Activated CD8-positive, alpha-beta memory T cell treated with anti-CD3 and anti-CD28 coated beads, Interleukin-2, amount 10 ng/mL, durations not matched to agents 7 days and 5 days (primary cell): Measurements from ENCODE around the gene FAM222B. TPM values are rescaled to one million over a fixed set of nuclear protein-coding genes. Genes with fewer than 3 reads are reported as not detected.

Source experiments
- ATAC-seq: fragments of 150-1000 bp; cut with Tn5 transposase; one replicate; pipeline ENCODE4 v1.10.0; 2021; ENCODE audit warnings: moderate library complexity
- CTCF ChIA-PET: fragments of 350-600 bp; sonication (Branson Sonifier 250); formaldehyde crosslinking; loops from one replicate; lab custom pipeline; 2021; ENCODE audit warnings: antibody characterized with exemption; lab: Charles Lee
- DNase-seq: peaks from one replicate; pipeline ENCODE4 v3.0.0-alpha.2; 2020
- H3K27ac Mint-ChIP-seq: one replicate; pipeline ENCODE4 v1.8.0; 2021; ENCODE audit warnings: mild to moderate bottlenecking, mixed read lengths
- H3K27me3 Mint-ChIP-seq: one replicate; pipeline ENCODE4 v1.8.0; 2021; ENCODE audit warnings: mixed read lengths
- H3K36me3 Mint-ChIP-seq: one replicate; pipeline ENCODE4 v1.8.0; 2021; ENCODE audit warnings: mild to moderate bottlenecking, mixed read lengths
- H3K4me1 Mint-ChIP-seq: one replicate; pipeline ENCODE4 v1.8.0; 2021; ENCODE audit warnings: mixed read lengths
- H3K4me3 Mint-ChIP-seq: one replicate; pipeline ENCODE4 v1.8.0; 2021; ENCODE audit warnings: mild to moderate bottlenecking, moderate library complexity, mixed read lengths
- H3K9me3 Mint-ChIP-seq: one replicate; pipeline ENCODE4 v1.8.0; 2022; ENCODE audit warnings: low read depth, mixed read lengths
- total RNA-seq, 2 experiments: library from RNA; stranded (reverse); gene quantifications; one replicate each; pipeline ENCODE4 v1.2.3, GENCODE V29; 2021

Gene FAM222B
- total RNA-seq, 2 experiments from 2014 or later = 14.5 to 19.6 TPM

- Mint-ChIP-seq H3K4me3 (no peak overlapping the region), H3K36me3 (peaks cover 11% of the 10 kb centered on the region), H3K27me3 (no peaks in the 10 kb centered on the region), H3K4me1 (peaks cover 24% of the 10 kb centered on the region), H3K27ac (peak overlapping the region; percentile 14), H3K9me3 (no peaks in the 10 kb centered on the region)
- ATAC-seq = no peak
- CTCF ChIA-PET = interaction anchor here (1.0 to 4.9 kb wide), 6 partner anchors 10 to 191 kb away, joined by 3 to 44 read pairs (median 4); no protein-coding TSS in a partner anchor
- no peak for DNase-seq
Measured at GRCh38 chr17:28774206-28774605, 68.4 kb downstream of the FAM222B start.

GRCh38 chr17:28773736-28774135 is 68.9 kb downstream of the FAM222B start:
- no peaks in the 10 kb centered on the region for H3K9me3 Mint-ChIP-seq
- H3K4me1 Mint-ChIP-seq = peaks cover 20% of the 10 kb centered on the region
- no peak overlapping the region for H3K27ac Mint-ChIP-seq
- H3K27me3 Mint-ChIP-seq = no peaks in the 10 kb centered on the region
- H3K4me3 Mint-ChIP-seq = no peak overlapping the region
- peaks cover 7% of the 10 kb centered on the region for H3K36me3 Mint-ChIP-seq
- CTCF ChIA-PET = interaction anchor here (0.7 to 4.9 kb wide), 8 partner anchors 10 to 356 kb away, joined by 3 to 44 read pairs (median 5); no protein-coding TSS in a partner anchor
- DNase-seq (no peak), ATAC-seq (no peak)

GRCh38 chr17:28765038-28765437 is 77.6 kb downstream of the FAM222B start:
- CTCF ChIA-PET = interaction anchor here (0.9 to 7.2 kb wide), 22 partner anchors 9 to 352 kb away, joined by 3 to 98 read pairs (median 10); partner anchors contain the start of genes DHRS13, FAM222B, FLOT2 and NEK8
- DNase-seq (no peak), ATAC-seq (no peak)
- H3K4me1 Mint-ChIP-seq = peaks cover 42% of the 10 kb centered on the region
- H3K36me3 Mint-ChIP-seq = peaks cover 10% of the 10 kb centered on the region
- H3K27me3 Mint-ChIP-seq = no peaks in the 10 kb centered on the region
- H3K27ac Mint-ChIP-seq = no peak overlapping the region
- no peak overlapping the region for H3K4me3 Mint-ChIP-seq
- H3K9me3 Mint-ChIP-seq = no peaks in the 10 kb centered on the region

- H3K9me3 Mint-ChIP-seq = no peaks in the 10 kb centered on the region
- H3K4me3 Mint-ChIP-seq = no peak overlapping the region
- CTCF ChIA-PET = interaction anchor here (0.6 to 7.2 kb wide), 66 partner anchors 11 to 538 kb away, joined by 3 to 98 read pairs (median 6); partner anchors contain the start of genes BLTP2, DHRS13, FAM222B and FLOT2
- peaks cover 13% of the 10 kb centered on the region for H3K36me3 Mint-ChIP-seq
- ATAC-seq (peak; percentile 70), DNase-seq (peak; percentile 86)
- H3K27ac Mint-ChIP-seq = peak overlapping the region; percentile 50
- H3K4me1 Mint-ChIP-seq = peaks cover 42% of the 10 kb centered on the region
- H3K27me3 Mint-ChIP-seq = no peaks in the 10 kb centered on the region
Measured at GRCh38 chr17:28763804-28764266, 78.8 kb downstream of the FAM222B start.

- Mint-ChIP-seq H3K9me3 (no peaks in the 10 kb centered on the region), H3K4me1 (peaks cover 42% of the 10 kb centered on the region), H3K4me3 (no peak overlapping the region), H3K27me3 (no peaks in the 10 kb centered on the region), H3K36me3 (peaks cover 19% of the 10 kb centered on the region), H3K27ac (peak overlapping the region; percentile 50)
- peak; percentile 68 for ATAC-seq
- CTCF ChIA-PET = interaction anchor here (0.6 to 7.2 kb wide), 64 partner anchors 11 to 539 kb away, joined by 3 to 98 read pairs (median 6); partner anchors contain the start of genes BLTP2, DHRS13, FAM222B and FLOT2
- peak; percentile 54 for DNase-seq
Measured at GRCh38 chr17:28763137-28763799, 79.3 kb downstream of the FAM222B start.

GRCh38 chr17:28760601-28761562 is 81.7 kb downstream of the FAM222B start:
- Mint-ChIP-seq H3K36me3 (peaks cover 19% of the 10 kb centered on the region), H3K27ac (no peak overlapping the region), H3K27me3 (no peaks in the 10 kb centered on the region), H3K4me1 (peaks cover 37% of the 10 kb centered on the region), H3K9me3 (no peaks in the 10 kb centered on the region), H3K4me3 (no peak overlapping the region)
- CTCF ChIA-PET = interaction anchor here (1.2 to 7.2 kb wide), 8 partner anchors 9 to 193 kb away, joined by 3 to 98 read pairs (median 4); partner anchors contain the start of genes DHRS13, FAM222B, FLOT2 and NEK8
- ATAC-seq = no peak
- DNase-seq = no peak

- H3K9me3 Mint-ChIP-seq = no peaks in the 10 kb centered on the region
- no peak for ATAC-seq
- CTCF ChIA-PET = interaction anchor here (7.2 kb wide), 1 partner anchor 8 kb away, joined by 98 read pairs; no protein-coding TSS in a partner anchor
- H3K4me1 Mint-ChIP-seq = peaks cover 27% of the 10 kb centered on the region
- no peaks in the 10 kb centered on the region for H3K27me3 Mint-ChIP-seq
- no peak overlapping the region for H3K27ac Mint-ChIP-seq
- DNase-seq = no peak
- no peak overlapping the region for H3K4me3 Mint-ChIP-seq
- H3K36me3 Mint-ChIP-seq = peaks cover 17% of the 10 kb centered on the region
Measured at GRCh38 chr17:28759256-28759865, 83.2 kb downstream of the FAM222B start.

- Mint-ChIP-seq H3K4me1 (peaks cover 23% of the 10 kb centered on the region), H3K4me3 (no peak overlapping the region), H3K27me3 (no peaks in the 10 kb centered on the region), H3K9me3 (no peaks in the 10 kb centered on the region), H3K27ac (no peak overlapping the region), H3K36me3 (peaks cover 15% of the 10 kb centered on the region)
- CTCF ChIA-PET = interaction anchor here (1.6 to 1.9 kb wide), 2 partner anchors 10 to 31 kb away, joined by 5 to 10 read pairs; no protein-coding TSS in a partner anchor
- ATAC-seq (no peak), DNase-seq (no peak)
Measured at GRCh38 chr17:28758411-28759121, 84.0 kb downstream of the FAM222B start.

- ATAC-seq (no peak), DNase-seq (no peak)
- CTCF ChIA-PET = interaction anchor here (1.0 to 1.3 kb wide), 3 partner anchors 8 to 197 kb away, joined by 3 to 9 read pairs (median 4); no protein-coding TSS in a partner anchor
- H3K27me3 Mint-ChIP-seq = no peaks in the 10 kb centered on the region
- peaks cover 14% of the 10 kb centered on the region for H3K36me3 Mint-ChIP-seq
- H3K27ac Mint-ChIP-seq = no peak overlapping the region
- peaks cover 4% of the 10 kb centered on the region for H3K4me1 Mint-ChIP-seq
- H3K9me3 Mint-ChIP-seq = no peaks in the 10 kb centered on the region
- no peak overlapping the region for H3K4me3 Mint-ChIP-seq
Measured at GRCh38 chr17:28756049-28756804, 86.4 kb downstream of the FAM222B start.

GRCh38 chr17:28755486-28755885 is 87.1 kb downstream of the FAM222B start:
- Mint-ChIP-seq H3K27me3 (no peaks in the 10 kb centered on the region), H3K4me1 (peaks cover 2% of the 10 kb centered on the region), H3K9me3 (no peaks in the 10 kb centered on the region), H3K36me3 (peaks cover 12% of the 10 kb centered on the region), H3K4me3 (no peak overlapping the region), H3K27ac (no peak overlapping the region)
- no peak for ATAC-seq
- CTCF ChIA-PET = interaction anchor here (1.2 to 1.3 kb wide), 2 partner anchors 9 to 28 kb away, joined by 4 to 9 read pairs; no protein-coding TSS in a partner anchor
- DNase-seq = no peak

- no peak overlapping the region for H3K4me3 Mint-ChIP-seq
- no peak overlapping the region for H3K27ac Mint-ChIP-seq
- H3K36me3 Mint-ChIP-seq = peaks cover 5% of the 10 kb centered on the region
- H3K4me1 Mint-ChIP-seq = peaks cover 21% of the 10 kb centered on the region
- H3K9me3 Mint-ChIP-seq = no peaks in the 10 kb centered on the region
- no peaks in the 10 kb centered on the region for H3K27me3 Mint-ChIP-seq
- ATAC-seq (no peak), DNase-seq (no peak)
- CTCF ChIA-PET = interaction anchor here (0.6 to 16.9 kb wide), 10 partner anchors 10 to 802 kb away, joined by 3 to 591 read pairs (median 3); partner anchors contain the start of genes NEK8, RPL23A and TLCD1
Measured at GRCh38 chr17:28751600-28752366, 90.8 kb downstream of the FAM222B start.
